GM12891 (cell line): ENCODE results near the gene DCLK1.

ENCODE experiments used
- POLR2A ChIP-seq: IDR thresholded peaks from 2 replicates; pipeline ENCODE4 v1.6.1; 2011; ENCODE audit warnings: low read depth, low read length, control low read depth
- POLR2AphosphoS5 ChIP-seq: IDR thresholded peaks from 2 replicates; pipeline ENCODE4 v1.6.1; 2011; ENCODE audit warnings: low read depth, low read length, control low read depth
- POU2F2 ChIP-seq: IDR thresholded peaks from 2 replicates; pipeline ENCODE4 v1.6.1; 2011; ENCODE audit warnings: low read depth, mild to moderate bottlenecking, control low read depth, low read length, moderate library complexity
- TAF1 ChIP-seq: IDR thresholded peaks from 2 replicates; pipeline ENCODE4 v1.6.1; 2011; ENCODE audit warnings: low read depth, low read length, control low read depth

GRCh38 chr13:35860661-35861060, 270.5 kb downstream of the DCLK1 start:
- no peak for TF ChIP-seq POLR2A
- no peak for TF ChIP-seq POLR2AphosphoS5
- no peak for TF ChIP-seq TAF1
- TF ChIP-seq POU2F2: no peak
